HepG2 (cell line): Measurements from ENCODE around the gene HORMAD2. TPM values are rescaled to one million over a fixed set of nuclear protein-coding genes. Genes with fewer than 3 reads are reported as not detected.
A peak's percentile ranks its signal among the peaks of the same experiment; 100 is the strongest.

Experiments
- BCL6 ChIP-seq: IDR thresholded peaks from 2 replicates; pipeline ENCODE4 v1.6.1; 2016; ENCODE audit warnings: missing genetic modification reagents, missing compliant biosample characterization
- CAMTA2 ChIP-seq: sonication (generic); formaldehyde crosslinking; IDR thresholded peaks from 2 replicates; pipeline ENCODE4 v1.4.0; 2020; ENCODE audit warnings: mild to moderate bottlenecking, missing genetic modification reagents, borderline replicate concordance
- KDM2A ChIP-seq: sonication (generic); formaldehyde crosslinking; IDR thresholded peaks from 2 replicates; pipeline ENCODE4 v1.4.0; 2020; ENCODE audit warnings: low read depth, missing genetic modification reagents, borderline replicate concordance
- MTA1 ChIP-seq: sonication (generic); formaldehyde crosslinking; IDR thresholded peaks from 2 replicates; pipeline ENCODE4 v1.4.0; 2020; ENCODE audit warnings: missing genetic modification reagents, mild to moderate bottlenecking, borderline replicate concordance
- NFE2L2 ChIP-seq: fragments of 150-350 bp; IDR thresholded peaks from 2 replicates; pipeline ENCODE4 v1.6.1; 2014; ENCODE audit warnings: low read length
- SUZ12 ChIP-seq: fragments of 150-350 bp; IDR thresholded peaks from 2 replicates; pipeline ENCODE4 v1.6.1; 2014; ENCODE audit warnings: low read depth, low read length
- TBL1XR1 ChIP-seq: fragments of 150-350 bp; IDR thresholded peaks from 2 replicates; pipeline ENCODE4 v1.6.1; 2014; ENCODE audit warnings: borderline replicate concordance, low read length; ENCODE audit not compliant: partially characterized antibody
- TBP ChIP-seq: sonication (generic); formaldehyde crosslinking; IDR thresholded peaks from 2 replicates; pipeline ENCODE4 v1.5.0; 2020; ENCODE audit warnings: missing genetic modification reagents
- ZKSCAN8 ChIP-seq: IDR thresholded peaks from 2 replicates; pipeline ENCODE4 v1.6.1; 2016; ENCODE audit warnings: borderline replicate concordance, missing genetic modification reagents, missing compliant biosample characterization
- ZNF180 ChIP-seq: sonication (generic); formaldehyde crosslinking; IDR thresholded peaks from 2 replicates; pipeline ENCODE4 v1.4.0; 2020; ENCODE audit warnings: low read depth, missing genetic modification reagents, borderline replicate concordance
- ZNF24 ChIP-seq: fragments of 450-650 bp; IDR thresholded peaks from 2 replicates; pipeline ENCODE4 v1.6.1; 2017; ENCODE audit warnings: antibody characterized with exemption, mild to moderate bottlenecking
- ZNF329 ChIP-seq: sonication (generic); formaldehyde crosslinking; IDR thresholded peaks from 2 replicates; pipeline ENCODE4 v1.9.0; 2021; ENCODE audit warnings: low read depth, mild to moderate bottlenecking, missing genetic modification reagents
- ZNF644 ChIP-seq: IDR thresholded peaks from 2 replicates; pipeline ENCODE4 v1.6.1; 2016; ENCODE audit warnings: low read depth
- ZNF780A ChIP-seq: sonication (generic); formaldehyde crosslinking; IDR thresholded peaks from 2 replicates; pipeline ENCODE4 v1.8.0; 2022; ENCODE audit warnings: mild to moderate bottlenecking, missing genetic modification reagents, moderate library complexity
- ZSCAN25 ChIP-seq: sonication (generic); formaldehyde crosslinking; IDR thresholded peaks from 2 replicates; pipeline ENCODE4 v1.8.0; 2022; ENCODE audit warnings: mild to moderate bottlenecking, missing genetic modification reagents
- polyA plus RNA-seq, 8 experiments: library from polyadenylated mRNA; depleted of rRNA in 3 of 8; stranded (reverse) in 7 of 8; unstranded in 1 of 8; fragments of >200 nt; fragmentation: Illumina TruSeq in 4 of 8; extraction: Trizol in 4 of 8; gene quantifications; 2 replicates each; pipeline versions ENCODE4 v1.2.1 to v1.2.3, GENCODE V29; 2011 to 2016; ENCODE audit warnings: low read depth in 4 of 8, missing spikeins in 1 of 8, mixed read lengths in 1 of 8; ENCODE audit not compliant: insufficient read depth in 1 of 8
- total RNA-seq, 5 experiments: library from RNA; depleted of rRNA; stranded (reverse); fragments of >200 nt; fragmentation: Illumina TruSeq; extraction: Trizol; gene quantifications; 2 replicates each; pipeline ENCODE4 v1.2.3, GENCODE V29; 2016; ENCODE audit warnings: low read depth in 1 of 5
- TF ChIP-seq, protein P1 (sequence below): sonication (generic); formaldehyde crosslinking; IDR thresholded peaks from 2 replicates; pipeline ENCODE4 v1.4.0; 2020; ENCODE audit warnings: missing genetic modification reagents
- TF ChIP-seq, protein P2 (sequence below): IDR thresholded peaks from 2 replicates; pipeline ENCODE4 v1.6.1; 2012; ENCODE audit warnings: low read depth, low read length, improper control_type of control experiment
- TF ChIP-seq, protein P3 (sequence below): sonication (generic); formaldehyde crosslinking; IDR thresholded peaks from 2 replicates; pipeline ENCODE4 v1.4.0; 2020; ENCODE audit warnings: mild to moderate bottlenecking, missing genetic modification reagents
- TF ChIP-seq, protein P4 (sequence below): sonication (generic); formaldehyde crosslinking; IDR thresholded peaks from 2 replicates; pipeline ENCODE4 v1.4.0; 2020; ENCODE audit warnings: missing genetic modification reagents, borderline replicate concordance
- TF ChIP-seq, protein P5 (sequence below): sonication (generic); formaldehyde crosslinking; IDR thresholded peaks from 2 replicates; pipeline ENCODE4 v1.4.0; 2020; ENCODE audit warnings: missing genetic modification reagents
- TF ChIP-seq, protein P6 (sequence below): sonication (generic); formaldehyde crosslinking; IDR thresholded peaks from 2 replicates; pipeline ENCODE4 v1.5.0; 2020; ENCODE audit warnings: mild to moderate bottlenecking, missing genetic modification reagents

The HORMAD2 gene
- total and polyA plus RNA-seq, 2 of the 13 experiments (the other 11 are each of a cell fraction or from before 2014, with no cell fraction given), result not detected

DNA sequence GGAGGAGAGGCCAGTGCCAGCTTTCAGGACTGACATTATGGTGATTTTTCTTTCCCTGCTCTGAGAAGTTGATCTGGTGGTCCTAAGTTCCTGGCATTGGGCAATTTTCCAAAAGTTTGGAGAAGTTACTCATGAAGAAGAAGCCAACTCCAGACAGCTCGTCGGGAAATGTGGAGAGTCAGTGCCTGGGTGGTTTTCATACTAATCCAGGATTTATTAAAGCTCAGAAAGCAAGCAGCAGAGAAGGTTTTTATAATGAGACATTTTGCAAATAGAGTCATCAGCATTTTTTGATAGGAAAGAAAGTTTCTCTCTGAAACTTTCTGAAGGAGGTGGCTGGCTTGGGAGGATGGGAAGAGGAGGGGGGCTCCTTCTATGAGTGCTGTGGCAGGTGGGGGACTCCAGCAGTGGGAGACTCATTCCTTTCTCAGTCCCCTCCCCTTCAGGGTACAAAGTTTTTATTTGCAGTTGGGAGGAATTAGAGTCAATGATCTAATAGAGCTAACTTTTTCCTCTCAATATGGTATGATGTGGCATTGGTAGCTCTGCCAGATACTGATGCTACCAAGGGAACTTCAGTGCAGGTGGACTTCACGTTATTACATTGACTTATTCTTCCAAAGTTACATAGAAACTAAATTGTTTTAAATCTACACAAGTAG is 110.9 kb downstream of the HORMAD2 start (continued):
- TF ChIP-seq, protein P1, sequence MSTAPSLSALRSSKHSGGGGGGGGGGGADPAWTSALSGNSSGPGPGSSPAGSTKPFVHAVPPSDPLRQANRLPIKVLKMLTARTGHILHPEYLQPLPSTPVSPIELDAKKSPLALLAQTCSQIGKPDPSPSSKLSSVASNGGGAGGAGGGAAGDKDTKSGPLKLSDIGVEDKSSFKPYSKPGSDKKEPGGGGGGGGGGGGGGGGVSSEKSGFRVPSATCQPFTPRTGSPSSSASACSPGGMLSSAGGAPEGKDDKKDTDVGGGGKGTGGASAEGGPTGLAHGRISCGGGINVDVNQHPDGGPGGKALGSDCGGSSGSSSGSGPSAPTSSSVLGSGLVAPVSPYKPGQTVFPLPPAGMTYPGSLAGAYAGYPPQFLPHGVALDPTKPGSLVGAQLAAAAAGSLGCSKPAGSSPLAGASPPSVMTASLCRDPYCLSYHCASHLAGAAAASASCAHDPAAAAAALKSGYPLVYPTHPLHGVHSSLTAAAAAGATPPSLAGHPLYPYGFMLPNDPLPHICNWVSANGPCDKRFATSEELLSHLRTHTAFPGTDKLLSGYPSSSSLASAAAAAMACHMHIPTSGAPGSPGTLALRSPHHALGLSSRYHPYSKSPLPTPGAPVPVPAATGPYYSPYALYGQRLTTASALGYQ (CRISPR knock-in tag), result no peak
- TF ChIP-seq, protein P2, sequence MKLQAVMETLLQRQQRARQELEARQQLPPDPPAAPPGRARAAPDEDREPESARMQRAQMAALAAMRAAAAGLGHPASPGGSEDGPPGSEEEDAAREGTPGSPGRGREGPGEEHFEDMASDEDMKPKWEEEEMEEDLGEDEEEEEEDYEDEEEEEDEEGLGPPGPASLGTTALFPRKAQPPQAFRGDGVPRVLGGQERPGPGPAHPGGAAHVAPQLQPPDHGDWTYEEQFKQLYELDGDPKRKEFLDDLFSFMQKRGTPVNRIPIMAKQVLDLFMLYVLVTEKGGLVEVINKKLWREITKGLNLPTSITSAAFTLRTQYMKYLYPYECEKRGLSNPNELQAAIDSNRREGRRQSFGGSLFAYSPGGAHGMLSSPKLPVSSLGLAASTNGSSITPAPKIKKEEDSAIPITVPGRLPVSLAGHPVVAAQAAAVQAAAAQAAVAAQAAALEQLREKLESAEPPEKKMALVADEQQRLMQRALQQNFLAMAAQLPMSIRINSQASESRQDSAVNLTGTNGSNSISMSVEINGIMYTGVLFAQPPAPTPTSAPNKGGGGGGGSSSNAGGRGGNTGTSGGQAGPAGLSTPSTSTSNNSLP, result peak; percentile 61; the same call in 1 of the 2 replicates
- TF ChIP-seq ZSCAN25 (CRISPR knock-in tag) (no peak), TBL1XR1 (no peak), ZNF329 (CRISPR knock-in tag) (no peak), CAMTA2 (no peak), BCL6 (CRISPR knock-in tag) (no peak), ZNF24 (no peak), ZNF180 (CRISPR knock-in tag) (no peak), TBP (no peak), SUZ12 (no peak), NFE2L2 (no peak), ZNF780A (CRISPR knock-in tag) (no peak), KDM2A (CRISPR knock-in tag) (no peak), ZKSCAN8 (CRISPR knock-in tag) (no peak), ZNF644 (0 out of 2 replicates have a peak, but pooled peaks have one; percentile 13), MTA1 (CRISPR knock-in tag) (no peak)
- TF ChIP-seq, protein P3, sequence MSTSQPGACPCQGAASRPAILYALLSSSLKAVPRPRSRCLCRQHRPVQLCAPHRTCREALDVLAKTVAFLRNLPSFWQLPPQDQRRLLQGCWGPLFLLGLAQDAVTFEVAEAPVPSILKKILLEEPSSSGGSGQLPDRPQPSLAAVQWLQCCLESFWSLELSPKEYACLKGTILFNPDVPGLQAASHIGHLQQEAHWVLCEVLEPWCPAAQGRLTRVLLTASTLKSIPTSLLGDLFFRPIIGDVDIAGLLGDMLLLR, result no peak
- TF ChIP-seq, protein P4, sequence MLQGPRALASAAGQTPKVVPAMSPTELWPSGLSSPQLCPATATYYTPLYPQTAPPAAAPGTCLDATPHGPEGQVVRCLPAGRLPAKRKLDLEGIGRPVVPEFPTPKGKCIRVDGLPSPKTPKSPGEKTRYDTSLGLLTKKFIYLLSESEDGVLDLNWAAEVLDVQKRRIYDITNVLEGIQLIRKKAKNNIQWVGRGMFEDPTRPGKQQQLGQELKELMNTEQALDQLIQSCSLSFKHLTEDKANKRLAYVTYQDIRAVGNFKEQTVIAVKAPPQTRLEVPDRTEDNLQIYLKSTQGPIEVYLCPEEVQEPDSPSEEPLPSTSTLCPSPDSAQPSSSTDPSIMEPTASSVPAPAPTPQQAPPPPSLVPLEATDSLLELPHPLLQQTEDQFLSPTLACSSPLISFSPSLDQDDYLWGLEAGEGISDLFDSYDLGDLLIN, result no peak
- TF ChIP-seq, protein P5, sequence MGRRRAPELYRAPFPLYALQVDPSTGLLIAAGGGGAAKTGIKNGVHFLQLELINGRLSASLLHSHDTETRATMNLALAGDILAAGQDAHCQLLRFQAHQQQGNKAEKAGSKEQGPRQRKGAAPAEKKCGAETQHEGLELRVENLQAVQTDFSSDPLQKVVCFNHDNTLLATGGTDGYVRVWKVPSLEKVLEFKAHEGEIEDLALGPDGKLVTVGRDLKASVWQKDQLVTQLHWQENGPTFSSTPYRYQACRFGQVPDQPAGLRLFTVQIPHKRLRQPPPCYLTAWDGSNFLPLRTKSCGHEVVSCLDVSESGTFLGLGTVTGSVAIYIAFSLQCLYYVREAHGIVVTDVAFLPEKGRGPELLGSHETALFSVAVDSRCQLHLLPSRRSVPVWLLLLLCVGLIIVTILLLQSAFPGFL, result no peak
- TF ChIP-seq, protein P6, sequence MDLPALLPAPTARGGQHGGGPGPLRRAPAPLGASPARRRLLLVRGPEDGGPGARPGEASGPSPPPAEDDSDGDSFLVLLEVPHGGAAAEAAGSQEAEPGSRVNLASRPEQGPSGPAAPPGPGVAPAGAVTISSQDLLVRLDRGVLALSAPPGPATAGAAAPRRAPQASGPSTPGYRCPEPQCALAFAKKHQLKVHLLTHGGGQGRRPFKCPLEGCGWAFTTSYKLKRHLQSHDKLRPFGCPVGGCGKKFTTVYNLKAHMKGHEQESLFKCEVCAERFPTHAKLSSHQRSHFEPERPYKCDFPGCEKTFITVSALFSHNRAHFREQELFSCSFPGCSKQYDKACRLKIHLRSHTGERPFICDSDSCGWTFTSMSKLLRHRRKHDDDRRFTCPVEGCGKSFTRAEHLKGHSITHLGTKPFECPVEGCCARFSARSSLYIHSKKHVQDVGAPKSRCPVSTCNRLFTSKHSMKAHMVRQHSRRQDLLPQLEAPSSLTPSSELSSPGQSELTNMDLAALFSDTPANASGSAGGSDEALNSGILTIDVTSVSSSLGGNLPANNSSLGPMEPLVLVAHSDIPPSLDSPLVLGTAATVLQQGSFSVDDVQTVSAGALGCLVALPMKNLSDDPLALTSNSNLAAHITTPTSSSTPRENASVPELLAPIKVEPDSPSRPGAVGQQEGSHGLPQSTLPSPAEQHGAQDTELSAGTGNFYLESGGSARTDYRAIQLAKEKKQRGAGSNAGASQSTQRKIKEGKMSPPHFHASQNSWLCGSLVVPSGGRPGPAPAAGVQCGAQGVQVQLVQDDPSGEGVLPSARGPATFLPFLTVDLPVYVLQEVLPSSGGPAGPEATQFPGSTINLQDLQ (CRISPR knock-in tag), result no peak
